ENCODE measurements around the gene SLC6A19. TPM values are rescaled to one million over a fixed set of nuclear protein-coding genes. Genes with fewer than 3 reads are reported as not detected.

Gene SLC6A19
- polyA plus RNA-seq, 4 donors = 56.3 to 199 (median 166) TPM

GRCh38 chr5:1174122-1174936, 27.1 kb upstream of the SLC6A19 start:
- Histone ChIP-seq H3K27ac (ENCODE audit: low read depth in 1 of 3, low read length in 2 of 3) (peak overlapping the region in 1 of 3 donors; percentile 43), H3K4me1 (ENCODE audit: control insufficient read depth in 3 of 3, insufficient read depth in 2 of 3, low read depth in 1 of 3, low read length in 2 of 3) (peaks cover 0 to 22% (median 0%) of the 10 kb centered on the region in 3 donors), H3K27me3 (ENCODE audit: control insufficient read depth in 3 of 3, insufficient read depth in 3 of 3, low read length in 3 of 3) (no peaks in the 10 kb centered on the region), H3K4me3 (ENCODE audit: low read depth in 1 of 3, low read length in 3 of 3) (no peak overlapping the region), H3K36me3 (ENCODE audit: control insufficient read depth in 3 of 3, insufficient read depth in 2 of 3, low read depth in 1 of 3, low read length in 3 of 3) (peaks cover 0 to 60% (median 0%) of the 10 kb centered on the region in 3 donors), H3K9me3 (ENCODE audit: control insufficient read depth in 2 of 2, insufficient read depth in 1 of 2, low read depth in 1 of 2, low read length in 1 of 2) (peaks cover 0 to 9% of the 10 kb centered on the region in 2 donors)
- peak; percentile 83 to 86 for DNase-seq
- WGBS, 3 donors = 30 to 43% (median 34%) methylated on average over 27 of the region's 27 CpGs
- no peak for FAIRE-seq

GRCh38 chr5:1175015-1175414, 26.4 kb upstream of the SLC6A19 start:
- FAIRE-seq (no peak), DNase-seq (no peak)
- Histone ChIP-seq H3K27me3 (ENCODE audit: control insufficient read depth in 3 of 3, insufficient read depth in 3 of 3, low read length in 3 of 3) (no peaks in the 10 kb centered on the region), H3K4me1 (ENCODE audit: control insufficient read depth in 3 of 3, insufficient read depth in 2 of 3, low read depth in 1 of 3, low read length in 2 of 3) (peaks cover 0 to 24% (median 0%) of the 10 kb centered on the region in 3 donors), H3K36me3 (ENCODE audit: control insufficient read depth in 3 of 3, insufficient read depth in 2 of 3, low read depth in 1 of 3, low read length in 3 of 3) (peaks cover 0 to 62% (median 0%) of the 10 kb centered on the region in 3 donors), H3K27ac (ENCODE audit: low read depth in 1 of 3, low read length in 2 of 3) (no peak overlapping the region), H3K9me3 (ENCODE audit: control insufficient read depth in 2 of 2, insufficient read depth in 1 of 2, low read depth in 1 of 2, low read length in 1 of 2) (peaks cover 0 to 9% of the 10 kb centered on the region in 2 donors), H3K4me3 (ENCODE audit: low read depth in 1 of 3, low read length in 3 of 3) (no peak overlapping the region)
- 90 to 95% (median 94%) methylated on average over 8 of the region's 8 CpGs for WGBS, 3 donors

DNA sequence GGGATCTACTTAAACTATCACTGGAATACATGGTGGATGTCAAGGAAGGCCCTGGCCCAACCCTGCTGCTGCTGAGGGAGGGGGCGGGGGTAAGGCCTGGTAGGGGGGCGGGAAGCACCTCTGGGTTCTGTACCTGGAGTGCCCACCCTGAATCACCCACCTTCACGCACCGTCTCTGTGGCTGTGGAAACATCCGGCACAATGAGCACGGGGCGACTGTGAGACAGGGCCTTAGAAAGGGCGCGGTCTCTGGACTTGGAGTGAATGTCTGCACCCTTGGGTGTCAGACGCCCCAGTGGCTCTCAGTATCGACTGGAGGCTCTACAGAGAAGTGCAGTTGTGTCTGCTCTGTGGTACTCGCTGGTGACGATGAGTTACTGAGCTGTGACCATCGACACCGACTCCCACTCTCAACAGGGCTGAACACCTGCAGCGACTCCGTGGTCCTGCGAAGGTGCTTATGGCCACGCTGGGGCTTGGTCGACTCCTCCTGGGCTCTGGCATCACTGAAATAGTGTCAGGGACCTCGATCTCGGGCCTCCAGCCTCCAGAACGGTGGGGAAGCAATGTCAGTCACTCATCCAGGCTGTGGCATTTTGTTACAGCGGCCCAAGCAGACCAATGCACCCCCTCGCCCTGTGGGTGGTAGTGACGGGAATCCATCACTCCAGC, 25.5 kb upstream of the SLC6A19 start:
- Histone ChIP-seq H3K4me3 (ENCODE audit: low read depth in 1 of 3, low read length in 3 of 3) (no peak overlapping the region), H3K36me3 (ENCODE audit: control insufficient read depth in 3 of 3, insufficient read depth in 2 of 3, low read depth in 1 of 3, low read length in 3 of 3) (peaks cover 0 to 71% (median 0%) of the 10 kb centered on the region in 3 donors), H3K27me3 (ENCODE audit: control insufficient read depth in 3 of 3, insufficient read depth in 3 of 3, low read length in 3 of 3) (no peaks in the 10 kb centered on the region), H3K9me3 (ENCODE audit: control insufficient read depth in 2 of 2, insufficient read depth in 1 of 2, low read depth in 1 of 2, low read length in 1 of 2) (peaks cover 0 to 9% of the 10 kb centered on the region in 2 donors), H3K4me1 (ENCODE audit: control insufficient read depth in 3 of 3, insufficient read depth in 2 of 3, low read depth in 1 of 3, low read length in 2 of 3) (peaks cover 0 to 31% (median 2%) of the 10 kb centered on the region in 3 donors), H3K27ac (ENCODE audit: low read depth in 1 of 3, low read length in 2 of 3) (no peak overlapping the region)
- FAIRE-seq = no peak
- WGBS, 3 donors = 90 to 92% (median 92%) methylated on average over 26 of the region's 26 CpGs
- no peak for DNase-seq

GRCh38 chr5:1176473-1177391, 24.7 kb upstream of the SLC6A19 start:
- no peak for DNase-seq
- no peaks in the 10 kb centered on the region for H3K27me3 ChIP-seq (ENCODE audit: control insufficient read depth in 3 of 3, insufficient read depth in 3 of 3, low read length in 3 of 3)
- no peak overlapping the region for H3K27ac ChIP-seq (ENCODE audit: low read depth in 1 of 3, low read length in 2 of 3)
- peaks cover 0 to 71% (median 0%) of the 10 kb centered on the region in 3 donors for H3K36me3 ChIP-seq (ENCODE audit: control insufficient read depth in 3 of 3, insufficient read depth in 2 of 3, low read depth in 1 of 3, low read length in 3 of 3)
- H3K4me3 ChIP-seq (ENCODE audit: low read depth in 1 of 3, low read length in 3 of 3) = no peak overlapping the region
- peaks cover 0 to 9% of the 10 kb centered on the region in 2 donors for H3K9me3 ChIP-seq (ENCODE audit: control insufficient read depth in 2 of 2, insufficient read depth in 1 of 2, low read depth in 1 of 2, low read length in 1 of 2)
- peaks cover 2 to 39% (median 3%) of the 10 kb centered on the region in 3 donors for H3K4me1 ChIP-seq (ENCODE audit: control insufficient read depth in 3 of 3, insufficient read depth in 2 of 3, low read depth in 1 of 3, low read length in 2 of 3)
- FAIRE-seq = no peak
- 86 to 90% (median 89%) methylated on average over 36 to 42 of the region's 42 CpGs for WGBS, 3 donors

DNA sequence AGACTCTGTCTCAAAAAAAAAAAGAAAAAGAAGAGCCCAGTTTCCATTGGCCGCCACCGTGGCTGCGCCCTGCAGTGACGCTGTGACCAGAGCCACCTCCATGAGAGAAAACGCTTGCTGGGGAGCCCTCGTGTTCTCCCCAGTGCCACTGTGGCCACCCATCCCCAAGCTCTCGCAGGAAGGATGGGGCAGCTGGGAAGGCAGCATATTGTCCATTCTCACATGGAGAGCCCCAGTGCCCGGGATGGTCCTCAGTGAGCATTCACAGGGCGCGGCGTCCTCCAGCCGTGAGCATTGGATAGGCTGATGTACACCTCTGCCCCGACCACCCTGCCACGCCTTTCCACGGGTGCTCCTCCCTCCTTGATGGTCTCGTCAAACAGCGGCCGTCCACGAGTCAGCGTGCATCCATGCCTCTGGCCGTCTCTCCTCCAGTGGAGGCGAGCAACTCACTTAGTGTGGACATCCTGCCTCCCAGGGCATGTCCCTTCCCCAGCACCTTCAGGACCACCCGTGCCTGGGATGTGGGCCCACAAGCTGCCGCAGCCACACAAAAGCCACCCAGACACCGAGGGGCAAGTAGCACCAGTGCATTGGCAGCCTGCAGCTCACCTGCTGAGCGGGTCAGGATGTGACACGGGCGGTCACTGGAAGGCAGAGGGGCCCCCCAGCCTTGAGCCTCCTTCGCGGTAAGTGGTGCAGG, 23.4 kb upstream of the SLC6A19 start:
- peaks cover 3 to 42% (median 3%) of the 10 kb centered on the region in 3 donors for H3K4me1 ChIP-seq (ENCODE audit: control insufficient read depth in 3 of 3, insufficient read depth in 2 of 3, low read depth in 1 of 3, low read length in 2 of 3)
- FAIRE-seq = no peak
- H3K9me3 ChIP-seq (ENCODE audit: control insufficient read depth in 2 of 2, insufficient read depth in 1 of 2, low read depth in 1 of 2, low read length in 1 of 2) = peaks cover 0 to 9% of the 10 kb centered on the region in 2 donors
- H3K27me3 ChIP-seq (ENCODE audit: control insufficient read depth in 3 of 3, insufficient read depth in 3 of 3, low read length in 3 of 3) = no peaks in the 10 kb centered on the region
- peaks cover 0 to 59% (median 0%) of the 10 kb centered on the region in 3 donors for H3K36me3 ChIP-seq (ENCODE audit: control insufficient read depth in 3 of 3, insufficient read depth in 2 of 3, low read depth in 1 of 3, low read length in 3 of 3)
- peak overlapping the region in 1 of 3 donors; percentile 65 for H3K27ac ChIP-seq (ENCODE audit: low read depth in 1 of 3, low read length in 2 of 3)
- no peak overlapping the region for H3K4me3 ChIP-seq (ENCODE audit: low read depth in 1 of 3, low read length in 3 of 3)
- no peak for DNase-seq
- WGBS, 3 donors = 83 to 85% (median 84%) methylated on average over 14 to 30 of the region's 30 CpGs

DNA sequence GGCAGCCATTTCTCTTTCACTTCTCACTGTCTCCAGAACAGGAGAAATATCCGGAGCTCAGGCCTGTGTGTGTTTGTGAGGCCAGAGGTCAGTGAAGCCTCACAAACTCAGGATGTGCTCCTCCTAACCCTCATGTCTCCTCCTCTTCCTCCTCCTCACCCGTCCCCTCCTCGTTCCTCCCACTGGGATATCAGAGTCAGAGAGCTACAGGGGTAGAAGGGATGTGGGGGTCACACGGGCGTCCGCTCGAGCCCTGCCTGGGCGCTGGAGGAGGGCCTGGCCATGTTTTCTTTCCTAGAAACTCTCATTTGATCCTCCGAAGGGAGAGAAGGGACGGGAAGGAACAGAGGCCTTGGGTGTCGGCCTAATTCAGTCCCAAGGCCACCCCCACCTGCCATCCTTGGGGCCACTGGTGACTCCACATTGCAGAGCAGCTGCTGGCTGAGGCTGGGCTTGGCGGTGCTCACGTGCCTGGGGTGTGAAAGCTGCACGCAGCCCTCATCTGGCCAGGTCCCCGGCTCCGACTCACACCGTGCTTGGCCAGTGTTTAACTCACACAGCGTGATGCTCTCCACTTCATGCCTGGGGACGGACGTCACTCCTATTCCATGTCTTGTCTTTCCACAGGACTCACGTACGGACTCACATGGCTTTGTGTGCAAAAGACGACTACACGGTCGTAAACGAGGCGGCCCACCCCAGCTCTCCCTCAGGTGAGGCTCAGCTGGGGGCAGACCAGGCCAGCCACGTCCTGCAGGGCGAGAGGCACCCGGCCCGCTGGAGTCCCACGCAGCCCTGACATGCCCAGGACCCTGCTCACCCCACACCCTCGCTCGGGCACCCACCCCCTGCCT, 22.6 kb upstream of the SLC6A19 start:
- no peak for FAIRE-seq
- peak in 1 of 2 donors; percentile 76 for DNase-seq
- Histone ChIP-seq H3K27me3 (ENCODE audit: control insufficient read depth in 3 of 3, insufficient read depth in 3 of 3, low read length in 3 of 3) (no peaks in the 10 kb centered on the region), H3K4me3 (ENCODE audit: low read depth in 1 of 3, low read length in 3 of 3) (no peak overlapping the region), H3K27ac (ENCODE audit: low read depth in 1 of 3, low read length in 2 of 3) (peak overlapping the region in 2 of 3 donors; percentile 45 to 65), H3K36me3 (ENCODE audit: control insufficient read depth in 3 of 3, insufficient read depth in 2 of 3, low read depth in 1 of 3, low read length in 3 of 3) (peaks cover 0 to 53% (median 0%) of the 10 kb centered on the region in 3 donors), H3K9me3 (ENCODE audit: control insufficient read depth in 2 of 2, insufficient read depth in 1 of 2, low read depth in 1 of 2, low read length in 1 of 2) (peaks cover 0 to 9% of the 10 kb centered on the region in 2 donors), H3K4me1 (ENCODE audit: control insufficient read depth in 3 of 3, insufficient read depth in 2 of 3, low read depth in 1 of 3, low read length in 2 of 3) (peaks cover 3 to 48% (median 6%) of the 10 kb centered on the region in 3 donors)
- WGBS, 3 donors = 53 to 69% methylated on average over 21 to 34 of the region's 34 CpGs; no CpG with 5 or more reads in 1 of the 3 donors

GRCh38 chr5:1179383-1179715, 22.0 kb upstream of the SLC6A19 start:
- 81 to 95% methylated on average over 7 to 9 of the region's 9 CpGs; no CpG with 5 or more reads in 1 of the 3 donors for WGBS, 3 donors
- peaks cover 0 to 51% (median 0%) of the 10 kb centered on the region in 3 donors for H3K36me3 ChIP-seq (ENCODE audit: control insufficient read depth in 3 of 3, insufficient read depth in 2 of 3, low read depth in 1 of 3, low read length in 3 of 3)
- peaks cover 0 to 9% of the 10 kb centered on the region in 2 donors for H3K9me3 ChIP-seq (ENCODE audit: control insufficient read depth in 2 of 2, insufficient read depth in 1 of 2, low read depth in 1 of 2, low read length in 1 of 2)
- H3K27ac ChIP-seq (ENCODE audit: low read depth in 1 of 3, low read length in 2 of 3) = peak overlapping the region in 1 of 3 donors; percentile 65
- H3K27me3 ChIP-seq (ENCODE audit: control insufficient read depth in 3 of 3, insufficient read depth in 3 of 3, low read length in 3 of 3) = no peaks in the 10 kb centered on the region
- H3K4me3 ChIP-seq (ENCODE audit: low read depth in 1 of 3, low read length in 3 of 3) = no peak overlapping the region
- FAIRE-seq (no peak), DNase-seq (no peak)
- peaks cover 6 to 49% (median 12%) of the 10 kb centered on the region in 3 donors for H3K4me1 ChIP-seq (ENCODE audit: control insufficient read depth in 3 of 3, insufficient read depth in 2 of 3, low read depth in 1 of 3, low read length in 2 of 3)
